Tibial artery (tissue), 4 donors: ENCODE results near the gene SAMD4B.

Source experiments
- DNase-seq, 2 donors: peaks; one replicate each; pipeline ENCODE4 v3.0.0-alpha.2; 2019
- H3K27ac ChIP-seq, 2 donors: fragments of 200-600 bp; sonication (generic) in 1 of 2; 1 replicate in 1 of 2; 2 replicates in 1 of 2; pipeline ENCODE4 v1.5.1; 2018 to 2019; ENCODE audit warnings: mild to moderate bottlenecking in 1 of 2
- H3K27me3 ChIP-seq, 2 donors: fragments of 200-600 bp; sonication (generic) in 1 of 2; one replicate each; pipeline versions ENCODE4 v1.5.1 to v1.6.0; 2016 to 2019
- H3K36me3 ChIP-seq, 3 donors: fragments of 200-600 bp; sonication (generic) in 2 of 3; one replicate each; pipeline ENCODE4 v1.5.1; 2016 to 2019; ENCODE audit warnings: mild to moderate bottlenecking in 2 of 3
- H3K4me1 ChIP-seq, 4 donors: fragments of 200-600 bp; sonication (generic) in 2 of 4; 1 replicate in 3 of 4; 2 replicates in 1 of 4; pipeline ENCODE4 v1.5.1; 2016 to 2019
- H3K4me3 ChIP-seq, 2 donors: fragments of 200-600 bp; sonication (generic) in 1 of 2; 1 replicate in 1 of 2; 2 replicates in 1 of 2; pipeline ENCODE4 v1.5.1; 2018 to 2019; ENCODE audit warnings: mild to moderate bottlenecking in 2 of 2
- H3K9me3 ChIP-seq, 3 donors: fragments of 200-600 bp; sonication (generic) in 1 of 3; one replicate each; pipeline ENCODE4 v1.5.1; 2016 to 2019
- CTCF ChIP-seq, 2 experiments: fragments of 200-600 bp in 1 of 2; fragments of 450-650 bp in 1 of 2; IDR thresholded peaks; one replicate each; pipeline ENCODE4 v1.5.1; 2017 to 2019; ENCODE audit warnings: antibody characterized with exemption in 2 of 2, mild to moderate bottlenecking in 1 of 2, moderate library complexity in 1 of 2
- intact Hi-C: fragments of 100-400 bp; cut with DNase I; formaldehyde crosslinking; loops from one replicate; pipeline ENCODE4 v1.15.0; 2023; ENCODE audit warnings: low total_unique reads

SAMD4B gene

DNA sequence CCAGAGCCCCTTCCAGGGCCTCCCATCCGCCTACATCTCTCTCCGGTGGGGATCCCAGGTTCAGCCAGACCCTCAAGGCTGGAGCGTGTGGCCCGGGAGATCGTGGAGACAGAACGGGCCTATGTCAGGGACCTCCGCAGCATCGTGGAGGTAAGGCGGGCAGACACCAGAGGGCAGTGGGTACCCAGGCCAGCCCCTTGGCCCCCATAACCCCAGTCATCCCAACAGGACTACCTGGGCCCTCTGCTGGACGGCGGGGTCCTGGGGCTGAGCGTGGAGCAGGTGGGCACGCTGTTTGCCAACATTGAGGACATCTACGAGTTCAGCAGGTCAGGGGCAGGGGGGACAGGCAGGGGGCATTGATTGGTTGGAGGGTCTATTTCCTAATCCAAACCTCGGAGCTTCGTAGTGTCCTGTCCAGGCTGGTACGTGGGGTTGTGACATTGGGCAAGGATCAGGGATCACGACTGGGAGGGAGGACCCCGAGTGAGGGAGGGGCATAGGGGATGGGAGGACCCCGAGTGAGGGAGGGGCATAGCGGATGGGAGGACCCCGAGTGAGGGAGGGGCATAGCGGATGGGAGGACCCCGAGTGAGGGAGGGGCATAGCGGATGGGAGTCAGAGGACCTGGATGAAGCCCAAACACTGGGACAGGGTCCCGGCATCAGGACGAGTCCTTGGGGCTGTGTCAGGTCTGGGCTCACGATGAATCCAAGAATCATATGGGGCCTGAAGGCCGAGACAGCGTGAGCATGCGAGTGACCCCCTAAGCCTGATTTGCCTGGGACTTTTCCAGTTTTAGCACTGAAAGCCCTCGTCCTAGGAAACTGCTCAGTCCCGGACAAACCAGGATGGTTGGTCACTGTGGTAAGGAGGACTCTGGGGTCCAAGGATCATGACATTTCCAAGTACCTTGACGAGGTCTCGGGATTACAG is 73.2 kb downstream of the SAMD4B start:
- DNase-seq: peak in 1 of 2 donors; percentile 66
- Histone ChIP-seq H3K27me3 (no peaks in the 10 kb centered on the region), H3K9me3 (no peaks in the 10 kb centered on the region), H3K36me3 (peaks cover 28 to 46% (median 39%) of the 10 kb centered on the region in 3 donors), H3K4me3 (peak overlapping the region; percentile 92 to 96), H3K27ac (peak overlapping the region; percentile 99 to 100), H3K4me1 (peaks cover 0 to 45% (median 40%) of the 10 kb centered on the region in 4 donors)
- no peak for TF ChIP-seq CTCF (IDR thresholded peaks at IDR 0.05)
- intact Hi-C loops: no loop called here

DNA sequence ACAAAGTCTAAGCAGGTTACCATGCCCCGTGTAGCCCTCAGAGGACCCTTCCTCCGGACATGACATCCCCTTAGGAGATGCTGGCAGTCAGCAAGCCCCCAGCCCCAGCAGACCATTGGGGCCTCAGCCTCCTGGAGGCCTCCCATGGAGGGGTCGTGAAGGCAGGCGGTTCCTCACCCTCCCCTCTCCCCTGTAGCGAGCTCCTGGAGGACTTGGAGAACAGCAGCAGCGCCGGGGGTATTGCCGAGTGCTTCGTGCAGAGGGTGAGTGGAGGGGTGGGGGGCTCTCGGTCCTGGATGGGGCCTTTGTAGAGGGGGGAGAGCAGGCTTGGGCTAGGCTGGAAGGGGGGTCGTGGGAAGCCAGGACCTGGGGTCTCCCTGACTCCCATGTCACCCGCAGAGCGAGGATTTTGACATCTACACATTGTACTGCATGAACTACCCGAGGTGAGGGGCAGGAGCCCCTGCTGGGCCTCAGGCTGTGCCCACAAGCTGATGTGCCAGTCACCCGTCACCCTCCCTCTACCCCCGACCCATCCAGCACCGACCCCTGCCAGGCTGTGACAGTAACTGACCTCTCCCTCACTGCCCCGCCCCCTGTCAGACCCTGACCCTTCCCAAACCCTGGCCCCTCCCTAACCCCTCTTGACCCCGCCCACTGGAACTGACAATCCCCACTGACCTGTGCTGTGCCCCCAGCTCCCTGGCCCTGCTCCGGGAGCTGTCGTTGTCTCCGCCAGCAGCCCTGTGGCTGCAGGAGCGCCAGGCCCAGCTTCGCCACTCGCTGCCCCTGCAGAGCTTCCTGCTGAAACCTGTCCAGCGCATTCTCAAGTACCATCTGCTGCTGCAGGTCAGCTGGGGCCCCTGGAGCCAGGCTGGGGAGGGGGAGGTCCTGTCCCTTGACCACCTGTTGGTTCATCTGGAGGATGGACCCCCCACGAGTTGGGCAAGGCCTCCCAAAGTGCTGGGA is 74.2 kb downstream of the SAMD4B start:
- no peak for TF ChIP-seq CTCF (IDR thresholded peaks at IDR 0.05)
- peaks cover 38 to 57% (median 50%) of the 10 kb centered on the region in 3 donors for H3K36me3 ChIP-seq
- H3K9me3 ChIP-seq: no peaks in the 10 kb centered on the region
- peak overlapping the region; percentile 99 to 100 for H3K27ac ChIP-seq
- peaks cover 0 to 34% (median 31%) of the 10 kb centered on the region in 4 donors for H3K4me1 ChIP-seq
- intact Hi-C loops: no loop called here
- DNase-seq: peak; percentile 38 to 67
- no peaks in the 10 kb centered on the region for H3K27me3 ChIP-seq
- H3K4me3 ChIP-seq: peak overlapping the region in 1 of 2 donors; percentile 92

- Histone ChIP-seq H3K9me3 (no peaks in the 10 kb centered on the region), H3K27ac (peak overlapping the region in 1 of 2 donors; percentile 100), H3K36me3 (peaks cover 49 to 69% (median 57%) of the 10 kb centered on the region in 3 donors), H3K27me3 (no peaks in the 10 kb centered on the region), H3K4me3 (no peak overlapping the region), H3K4me1 (peaks cover 0 to 31% (median 28%) of the 10 kb centered on the region in 4 donors)
- intact Hi-C loops: no loop called here
- TF ChIP-seq CTCF (IDR thresholded peaks at IDR 0.05): no peak
- peak in 1 of 2 donors; percentile 65 for DNase-seq
Observed at GRCh38 chr19:39417463-39418181, 75.4 kb downstream of the SAMD4B start.

DNA sequence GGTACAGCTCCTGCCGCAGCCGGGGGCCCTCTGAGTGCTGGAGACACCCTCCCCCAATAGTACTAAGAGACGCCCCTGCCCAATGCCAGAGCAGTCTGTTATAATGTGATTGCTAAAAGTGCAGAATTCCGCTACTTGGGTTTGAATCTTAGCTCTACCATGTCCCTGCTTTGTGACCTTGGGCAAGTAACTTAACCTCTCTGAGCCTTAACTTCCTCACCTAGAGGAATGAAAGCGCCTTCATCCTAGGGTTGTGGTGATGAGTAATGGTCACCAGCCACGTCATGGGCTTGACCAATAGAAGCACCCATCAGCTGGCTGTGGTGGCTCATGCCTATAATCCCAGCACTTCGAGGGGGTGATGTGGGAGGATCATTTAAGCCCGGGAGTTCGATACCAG is 76.8 kb downstream of the SAMD4B start:
- peaks cover 63 to 83% (median 70%) of the 10 kb centered on the region in 3 donors for H3K36me3 ChIP-seq
- no peaks in the 10 kb centered on the region for H3K9me3 ChIP-seq
- H3K27me3 ChIP-seq: no peaks in the 10 kb centered on the region
- TF ChIP-seq CTCF (IDR thresholded peaks at IDR 0.05): no peak
- intact Hi-C loops: no loop called here
- H3K4me1 ChIP-seq: peaks cover 0 to 30% (median 27%) of the 10 kb centered on the region in 4 donors
- no peak for DNase-seq
- H3K4me3 ChIP-seq: no peak overlapping the region
- H3K27ac ChIP-seq: no peak overlapping the region

GRCh38 chr19:39420769-39421168 is 78.5 kb downstream of the SAMD4B start:
- no peak for TF ChIP-seq CTCF (IDR thresholded peaks at IDR 0.05)
- Histone ChIP-seq H3K9me3 (no peaks in the 10 kb centered on the region), H3K27me3 (no peaks in the 10 kb centered on the region), H3K4me1 (peaks cover 0 to 13% (median 11%) of the 10 kb centered on the region in 4 donors), H3K4me3 (no peak overlapping the region), H3K36me3 (peaks cover 69 to 95% (median 80%) of the 10 kb centered on the region in 3 donors), H3K27ac (no peak overlapping the region)
- DNase-seq: no peak
- intact Hi-C loops: no loop called here
